ENCODE results near the gene TFDP3. TPM values are rescaled to one million over a fixed set of nuclear protein-coding genes. Genes with fewer than 3 reads are reported as not detected.

Gene TFDP3
- total and polyA plus RNA-seq, 8 donors: not detected

DNA sequence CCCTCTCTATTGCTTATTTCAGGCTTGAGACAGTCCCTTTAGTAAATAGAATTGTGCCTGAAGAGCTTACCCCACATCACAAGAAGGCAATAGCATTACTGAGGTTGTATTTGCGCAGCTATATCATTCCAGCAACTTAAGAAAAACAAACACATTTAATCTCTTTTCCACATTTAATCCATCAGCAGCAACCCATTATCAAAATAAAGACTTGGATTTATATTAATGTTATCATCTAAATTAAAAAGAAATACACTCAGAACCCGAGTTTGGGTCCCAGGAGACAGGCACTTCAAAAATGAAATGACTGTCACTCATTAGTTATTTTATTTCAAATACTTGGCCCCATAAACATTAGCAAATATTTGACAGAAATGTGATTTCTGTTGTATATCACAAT lies 10.4 kb downstream of the TFDP3 start:
- TF ChIP-seq EP300 (IDR thresholded peaks at IDR 0.05) (no peak), POLR2AphosphoS5 (IDR thresholded peaks at IDR 0.05) (no peak), POLR2A (IDR thresholded peaks at IDR 0.05) (no peak), CTCF (IDR thresholded peaks at IDR 0.05) (no peak)
- no peak for DNase-seq
- 28 to 41% (median 37%) methylated on average over 2 of the region's 2 CpGs for whole genome bisulfite sequencing, 5 donors

DNA sequence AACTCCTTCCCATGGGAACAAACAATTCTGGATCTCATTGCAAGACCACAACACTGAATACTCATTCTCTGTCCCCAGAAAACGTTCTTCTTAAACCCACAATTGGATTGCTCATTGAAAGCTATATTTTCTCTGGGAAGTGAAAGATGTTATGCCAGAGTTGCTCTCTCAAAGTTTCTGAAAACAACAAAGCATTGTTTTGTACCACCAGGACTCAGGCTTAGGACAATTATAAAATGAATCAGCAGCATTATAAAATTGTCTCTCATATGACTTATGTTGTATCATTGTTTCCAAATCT lies 26.5 kb downstream of the TFDP3 start:
- H3K27ac ChIP-seq: no peak overlapping the region
- no peak overlapping the region for H3K4me3 ChIP-seq
- no peaks in the 10 kb centered on the region for H3K9me3 ChIP-seq
- no peaks in the 10 kb centered on the region for H3K27me3 ChIP-seq
- no peaks in the 10 kb centered on the region for H3K4me1 ChIP-seq
- intact Hi-C loops (cut with DNase I; ENCODE audit: low total_unique reads): no loop called here
- H3K36me3 ChIP-seq: no peaks in the 10 kb centered on the region
- no peak for DNase-seq
- 11 to 24% (median 18%) methylated on average over 1 of the region's 1 CpG for WGBS, 5 donors
- TF ChIP-seq POLR2A (IDR thresholded peaks at IDR 0.05) (no peak), POLR2AphosphoS5 (IDR thresholded peaks at IDR 0.05) (no peak), CTCF (IDR thresholded peaks at IDR 0.05) (no peak), EP300 (IDR thresholded peaks at IDR 0.05) (no peak)

More for the DNA sequence above, 10.4 kb downstream of the TFDP3 start:
- Histone ChIP-seq H3K9me3 (no peaks in the 10 kb centered on the region), H3K4me1 (no peaks in the 10 kb centered on the region), H3K4me3 (no peak overlapping the region), H3K27ac (no peak overlapping the region), H3K27me3 (peaks cover 0 to 3% (median 0%) of the 10 kb centered on the region in 3 donors), H3K36me3 (no peaks in the 10 kb centered on the region)
- intact Hi-C loops (cut with DNase I; ENCODE audit: low total_unique reads): no loop called here

- TF ChIP-seq EP300 (IDR thresholded peaks at IDR 0.05) (no peak), POLR2AphosphoS5 (IDR thresholded peaks at IDR 0.05) (no peak), CTCF (IDR thresholded peaks at IDR 0.05) (no peak), POLR2A (IDR thresholded peaks at IDR 0.05) (no peak)
- Histone ChIP-seq H3K9me3 (no peaks in the 10 kb centered on the region), H3K27me3 (no peaks in the 10 kb centered on the region), H3K27ac (no peak overlapping the region), H3K4me1 (no peaks in the 10 kb centered on the region), H3K4me3 (no peak overlapping the region), H3K36me3 (no peaks in the 10 kb centered on the region)
- WGBS, 5 donors: 65 to 80% (median 71%) methylated on average over 8 to 10 of the region's 10 CpGs
- intact Hi-C loops (cut with DNase I; ENCODE audit: low total_unique reads): no loop called here
- no peak for DNase-seq
These were observed 27.0 kb downstream of the TFDP3 start for GRCh38 chrX:133190877-133191738.

GRCh38 chrX:133189195-133189594 lies 29.0 kb downstream of the TFDP3 start:
- Histone ChIP-seq H3K27me3 (no peaks in the 10 kb centered on the region), H3K9me3 (no peaks in the 10 kb centered on the region), H3K4me3 (no peak overlapping the region), H3K4me1 (no peaks in the 10 kb centered on the region), H3K36me3 (no peaks in the 10 kb centered on the region), H3K27ac (no peak overlapping the region)
- DNase-seq: no peak
- TF ChIP-seq EP300 (IDR thresholded peaks at IDR 0.05): no peak
- TF ChIP-seq POLR2A (IDR thresholded peaks at IDR 0.05): no peak
- no peak for TF ChIP-seq CTCF (IDR thresholded peaks at IDR 0.05)
- no peak for TF ChIP-seq POLR2AphosphoS5 (IDR thresholded peaks at IDR 0.05)
- intact Hi-C loops (cut with DNase I; ENCODE audit: low total_unique reads): no loop called here
- WGBS, 5 donors: 43 to 52% (median 51%) methylated on average over 8 of the region's 8 CpGs

Measured in stomach (tissue), 9 donors.